ENCODE results near the gene NOTUM.

GRCh38 chr17:81961521-81962498 is 823 bp upstream of the NOTUM start:
- no peak for TF ChIP-seq CTCF (conservative IDR thresholded peaks at IDR 0.05; ENCODE audit: low read length)
- no peak for TF ChIP-seq EZH2phosphoT487 (IDR thresholded peaks at IDR 0.05; ENCODE audit: borderline replicate concordance)
